NK-92 (cell line): ENCODE data around the gene DNAH14.
"Not testable (repeated sequence)": the region's sequence is repeated elsewhere in the genome, so short reads cannot be mapped to it uniquely, and the experiment has no call there.

Experiments used
- DNase-seq: peaks from one replicate; lab custom pipeline; 2025; ENCODE audit not compliant: unreplicated experiment; lab: John Stamatoyannopoulos, UW

DNAH14 gene

DNA sequence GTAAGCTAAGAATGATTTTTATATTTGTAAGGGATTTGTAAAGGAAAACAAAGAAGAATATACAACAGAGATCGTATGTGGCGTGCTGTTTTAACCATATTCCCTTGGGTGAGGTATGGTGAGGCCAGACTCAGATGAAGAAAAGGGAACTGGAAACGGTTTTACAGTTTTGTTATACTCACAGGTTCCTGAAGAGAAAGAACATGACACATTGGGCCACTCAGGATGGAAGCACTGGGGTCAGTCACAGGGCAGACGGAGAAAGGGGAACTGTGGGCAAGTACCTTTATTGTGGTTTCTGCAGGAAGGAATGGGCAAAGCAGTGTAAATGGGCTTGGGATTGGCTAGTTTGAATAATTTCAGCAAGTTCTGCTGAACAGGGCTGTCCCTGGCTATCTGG lies 321.0 kb downstream of the DNAH14 start:
- DNase-seq, result no peak

DNA sequence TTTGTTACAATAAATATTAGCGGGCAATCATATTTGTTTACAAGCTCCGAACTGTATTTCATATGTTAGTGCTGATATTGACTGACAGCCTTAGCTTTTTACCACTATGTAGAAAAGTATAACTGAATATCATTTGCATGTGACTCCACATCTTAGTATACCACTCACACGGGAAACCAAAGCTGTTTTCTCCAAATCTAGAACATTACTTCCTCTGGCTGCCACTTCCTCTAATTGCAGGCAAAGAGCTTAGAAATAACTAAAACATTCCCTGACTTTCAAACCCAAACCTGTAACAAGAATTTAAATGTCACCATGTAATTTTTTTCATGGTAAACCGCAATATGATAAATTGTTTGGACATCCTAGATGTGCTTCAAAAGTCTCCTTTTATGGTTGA lies 323.7 kb downstream of the DNAH14 start:
- DNase-seq, result no peak

DNA sequence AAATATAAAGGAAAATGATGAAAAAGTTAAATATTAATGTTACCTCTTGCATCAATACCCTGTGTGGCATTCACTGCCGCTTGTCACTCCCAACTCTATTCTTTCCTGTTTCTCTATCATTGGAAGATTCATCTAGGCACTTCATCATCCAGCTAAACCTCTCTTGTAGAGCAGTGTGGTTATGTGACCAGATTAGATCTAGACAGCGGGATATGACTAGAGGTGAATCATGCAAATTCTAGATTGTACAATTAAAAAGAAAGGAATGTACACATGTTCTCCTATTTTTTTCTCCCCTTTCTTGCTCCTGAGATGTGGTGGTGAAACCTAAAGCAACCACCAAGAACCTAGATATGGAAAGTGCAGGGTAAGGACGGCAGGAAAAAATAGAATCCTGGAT lies 324.3 kb downstream of the DNAH14 start:
- DNase-seq, result no peak

GRCh38 chr1:225254676-225255075 lies 325.2 kb downstream of the DNAH14 start:
- no peak for DNase-seq

GRCh38 chr1:225257081-225257480 lies 327.6 kb downstream of the DNAH14 start:
- DNase-seq, result no peak

- DNase-seq, result no peak
Observed at GRCh38 chr1:225258811-225259210, 329.3 kb downstream of the DNAH14 start.

- DNase-seq, result no peak
Observed at GRCh38 chr1:225259542-225259941, 330.1 kb downstream of the DNAH14 start.

- no peak for DNase-seq
Observed at GRCh38 chr1:225260319-225260718, 330.8 kb downstream of the DNAH14 start.

GRCh38 chr1:225277445-225277844 lies 348.0 kb downstream of the DNAH14 start:
- no peak for DNase-seq

- DNase-seq, result no peak
Observed at GRCh38 chr1:225280563-225280962, 351.1 kb downstream of the DNAH14 start.

DNA sequence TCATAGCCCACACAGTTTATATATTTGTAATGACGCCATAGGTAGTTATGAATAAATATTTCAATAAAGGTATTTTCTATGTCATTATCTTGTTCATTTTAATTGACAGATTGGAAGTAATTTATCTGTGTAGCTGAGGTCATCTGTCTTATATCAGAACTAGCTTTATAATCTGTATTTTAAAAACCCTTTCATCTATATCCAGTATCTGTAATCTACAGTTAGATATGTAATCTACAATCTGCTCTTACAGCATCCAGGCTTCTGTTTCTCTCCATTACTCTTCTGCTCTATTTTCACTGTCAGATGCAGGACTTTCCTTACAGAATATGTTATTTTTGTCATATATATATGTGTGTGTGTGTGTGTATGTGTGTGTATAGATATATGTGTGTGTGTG lies 360.8 kb downstream of the DNAH14 start:
- DNase-seq, result no peak

DNA sequence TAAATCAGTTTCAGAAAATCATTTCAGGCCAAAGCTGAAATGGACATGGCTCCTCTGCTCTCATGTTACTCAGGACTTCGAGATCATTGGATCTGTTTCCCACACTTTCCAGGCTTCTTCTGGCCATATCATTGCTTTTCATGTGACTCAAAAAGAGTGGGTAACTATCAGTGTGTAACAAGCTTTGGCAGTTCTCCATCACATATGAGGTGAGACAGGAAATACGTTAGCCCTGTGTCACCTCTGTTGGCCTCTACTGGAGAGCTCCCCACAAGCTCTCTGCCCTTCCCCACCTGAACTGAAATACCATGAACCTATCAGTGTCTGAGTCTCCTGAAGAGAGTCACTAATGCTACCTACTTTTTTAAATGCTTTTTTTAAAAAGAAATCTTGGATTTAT lies 370.1 kb downstream of the DNAH14 start:
- no peak for DNase-seq

- no peak for DNase-seq
Observed at GRCh38 chr1:225300381-225300780, 370.9 kb downstream of the DNAH14 start.

- no peak for DNase-seq
Observed at GRCh38 chr1:225304996-225305395, 375.5 kb downstream of the DNAH14 start.

GRCh38 chr1:225310544-225310943 lies 381.1 kb downstream of the DNAH14 start:
- DNase-seq, result not testable (repeated sequence)

- DNase-seq, result no peak
Observed at GRCh38 chr1:225318706-225319575, 389.5 kb downstream of the DNAH14 start.

DNA sequence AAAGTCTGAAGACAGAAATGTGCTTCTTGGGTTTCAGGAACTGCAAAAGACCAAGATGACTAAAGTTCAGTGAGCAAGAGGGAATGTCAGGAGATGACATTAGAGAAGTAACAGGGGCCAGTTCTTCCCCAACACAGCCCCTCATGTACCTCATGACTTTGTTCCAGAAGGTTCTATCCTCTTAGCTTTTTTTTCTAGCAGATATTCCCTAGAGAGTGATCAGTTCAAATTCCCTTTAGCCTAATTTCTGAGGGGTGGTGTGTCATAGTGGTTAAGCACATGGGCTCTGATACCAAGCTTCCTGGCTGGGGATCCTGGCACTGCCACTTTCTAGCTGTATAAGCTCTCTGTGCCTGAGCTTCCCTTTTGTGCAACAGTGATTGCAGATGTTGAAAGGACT lies 390.4 kb downstream of the DNAH14 start:
- DNase-seq, result no peak

DNA sequence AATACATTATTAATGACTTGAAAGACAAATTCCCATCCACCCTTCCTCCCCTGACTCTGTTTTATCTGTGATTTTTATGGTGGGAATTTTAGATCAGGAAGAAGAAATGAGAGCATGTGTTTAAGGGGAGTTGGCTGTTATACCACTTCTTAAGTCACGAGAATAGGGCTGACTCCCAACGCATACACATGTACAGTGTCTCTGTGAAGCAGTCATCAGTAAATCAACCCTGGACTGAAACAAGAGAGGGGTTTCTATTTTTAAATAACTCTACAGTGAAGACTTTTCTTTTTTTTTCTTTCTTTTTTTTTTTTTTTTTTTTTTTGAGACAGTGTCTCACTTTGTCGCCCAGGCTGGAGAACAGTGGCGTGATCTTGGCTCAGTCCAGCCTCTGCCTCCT lies 392.3 kb downstream of the DNAH14 start:
- no peak for DNase-seq

DNA sequence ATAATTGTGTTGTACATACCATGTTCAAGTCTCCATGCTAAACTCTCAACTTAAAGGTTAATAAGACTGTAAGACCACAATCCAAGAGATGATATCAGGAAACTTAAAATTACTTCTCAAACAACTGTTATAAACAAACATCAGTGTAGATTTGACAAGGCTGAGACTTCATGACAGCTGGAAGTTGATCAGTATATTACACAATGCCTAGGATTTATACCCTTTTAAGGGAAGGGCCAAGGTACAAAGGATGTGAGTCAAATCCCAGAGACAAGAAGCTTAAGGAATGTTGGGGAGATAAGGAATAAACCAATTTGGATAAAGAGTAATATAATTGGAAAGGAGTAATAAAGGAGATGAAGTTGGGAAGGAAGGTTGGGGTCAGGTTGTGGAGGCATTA lies 399.6 kb downstream of the DNAH14 start:
- DNase-seq, result no peak

DNA sequence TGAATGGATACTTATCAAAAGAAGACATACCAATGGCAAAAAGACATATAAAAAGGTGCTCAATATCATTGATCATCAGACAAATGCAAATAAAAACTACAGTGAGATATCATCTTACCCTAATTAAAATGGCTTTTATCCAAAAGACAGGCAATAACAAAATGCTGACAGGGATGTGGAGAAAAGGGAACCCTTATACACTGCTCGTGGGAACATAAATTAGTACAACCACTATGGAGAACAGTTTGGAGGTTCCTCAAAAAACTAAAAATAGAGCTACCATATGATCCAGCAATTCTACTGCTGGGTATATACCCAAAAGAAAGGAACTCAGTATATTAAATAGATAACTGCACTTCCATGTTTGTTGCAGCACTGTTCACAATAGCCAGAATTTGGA lies 400.5 kb downstream of the DNAH14 start:
- DNase-seq, result not testable (repeated sequence)

DNA sequence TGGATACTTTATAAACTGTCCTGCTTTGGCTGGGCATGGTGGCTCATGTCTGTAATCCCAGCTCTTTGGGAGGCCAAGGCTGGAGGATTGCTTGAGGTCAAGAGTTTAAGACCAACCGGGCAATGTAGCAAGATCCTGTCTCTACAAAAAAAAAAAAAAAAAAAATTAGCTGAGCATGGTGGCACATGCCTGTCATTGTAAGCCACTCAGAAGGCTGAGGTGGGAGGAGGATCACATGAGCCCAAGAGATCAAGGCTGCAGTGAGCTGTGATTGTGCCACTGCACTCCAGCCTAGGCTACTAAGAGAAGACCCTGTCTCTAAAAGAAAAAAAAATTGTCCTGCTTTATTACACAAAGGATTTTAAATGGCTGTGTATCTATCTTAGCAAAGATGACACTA lies 403.2 kb downstream of the DNAH14 start:
- DNase-seq, result no peak

- not testable (repeated sequence) for DNase-seq
Observed at GRCh38 chr1:225335098-225335778, 405.8 kb downstream of the DNAH14 start.
